GM18526 (cell line): Measurements from ENCODE around the gene HBZ.

Experiments
- POLR2A ChIP-seq: IDR thresholded peaks from 3 replicates; pipeline ENCODE4 v1.6.1; 2011; ENCODE audit not compliant: insufficient read length; ENCODE audit errors: extremely low read depth

HBZ gene

GRCh38 chr16:177394-177822 lies 25.0 kb downstream of the HBZ start:
- no peak for TF ChIP-seq POLR2A

- no peak for TF ChIP-seq POLR2A
Measured at GRCh38 chr16:177981-178667, 25.7 kb downstream of the HBZ start.

- TF ChIP-seq POLR2A: no peak
Measured at GRCh38 chr16:178668-179015, 26.2 kb downstream of the HBZ start.

GRCh38 chr16:179211-180092 lies 27.0 kb downstream of the HBZ start:
- TF ChIP-seq POLR2A: no peak

GRCh38 chr16:180101-180675 lies 27.7 kb downstream of the HBZ start, which contains the start of gene HBQ1:
Gene HBQ1, plus strand, starts transcription at chr16:180459. Its CDS starts 28 bp downstream, at chr16:180487.
- no peak for TF ChIP-seq POLR2A

- TF ChIP-seq POLR2A: no peak
Measured at GRCh38 chr16:180681-181564, 28.5 kb downstream of the HBZ start.

GRCh38 chr16:181565-182021 lies 29.1 kb downstream of the HBZ start:
- no peak for TF ChIP-seq POLR2A

GRCh38 chr16:183005-183404 lies 30.6 kb downstream of the HBZ start:
- TF ChIP-seq POLR2A: no peak

- no peak for TF ChIP-seq POLR2A
Measured at GRCh38 chr16:185213-185612, 32.8 kb downstream of the HBZ start.

- TF ChIP-seq POLR2A: no peak
Measured at GRCh38 chr16:185691-186090, 33.2 kb downstream of the HBZ start.

GRCh38 chr16:187330-187729 lies 34.9 kb downstream of the HBZ start:
- no peak for TF ChIP-seq POLR2A

- no peak for TF ChIP-seq POLR2A
Measured at GRCh38 chr16:188674-189073, 36.2 kb downstream of the HBZ start.

GRCh38 chr16:189604-190186 lies 37.3 kb downstream of the HBZ start:
- no peak for TF ChIP-seq POLR2A

GRCh38 chr16:191831-192230 lies 39.4 kb downstream of the HBZ start:
- no peak for TF ChIP-seq POLR2A

- TF ChIP-seq POLR2A: no peak
Measured at GRCh38 chr16:192686-193085, 40.2 kb downstream of the HBZ start.

- TF ChIP-seq POLR2A: no peak
Measured at GRCh38 chr16:193441-193840, 41.0 kb downstream of the HBZ start.
